ES-I3 (cell line): ENCODE results near the gene VAT1L.

Experiments
- H3K36me3 ChIP-seq: 2 replicates; pipeline ENCODE4 v1.6.1; 2013; ENCODE audit warnings: mild to moderate bottlenecking, low read length, control low read depth, moderate library complexity; ENCODE audit not compliant: insufficient read depth
- H3K4me1 ChIP-seq: 2 replicates; pipeline ENCODE4 v1.6.1; 2013; ENCODE audit warnings: mild to moderate bottlenecking, control low read depth, low read length; ENCODE audit not compliant: insufficient read depth
- H3K9ac ChIP-seq: 2 replicates; pipeline ENCODE4 v1.6.1; 2013; ENCODE audit warnings: low read depth, mild to moderate bottlenecking, low read length, moderate library complexity
- H3K9me3 ChIP-seq: 2 replicates; pipeline ENCODE4 v1.6.1; 2013; ENCODE audit warnings: mild to moderate bottlenecking, low read length, moderate library complexity; ENCODE audit not compliant: control insufficient read depth, insufficient read depth

The VAT1L gene

DNA sequence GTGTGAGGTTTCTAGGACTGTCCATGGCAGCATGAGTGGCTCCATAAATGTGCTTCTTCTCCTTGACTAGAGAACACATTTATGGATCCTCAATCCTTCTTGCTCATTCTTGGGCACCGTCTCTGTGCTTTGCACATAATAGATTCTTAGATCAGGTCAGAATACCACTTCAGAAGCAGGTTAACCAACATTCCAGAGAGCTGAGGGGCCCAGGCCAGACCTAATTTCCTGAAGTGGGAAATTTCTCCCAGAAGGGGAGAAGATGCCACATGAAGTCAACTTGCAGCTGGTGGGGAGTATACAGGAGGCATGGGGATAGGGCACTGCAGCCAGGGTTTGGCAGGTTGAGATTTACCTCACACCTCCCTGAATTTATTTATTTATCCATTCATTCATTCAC, 24.4 kb upstream of the VAT1L start:
- no peak overlapping the region for H3K9ac ChIP-seq
- no peaks in the 10 kb centered on the region; the same call in 1 of the 2 replicates for H3K4me1 ChIP-seq
- H3K9me3 ChIP-seq, result no peaks in the 10 kb centered on the region
- no peaks in the 10 kb centered on the region for H3K36me3 ChIP-seq

DNA sequence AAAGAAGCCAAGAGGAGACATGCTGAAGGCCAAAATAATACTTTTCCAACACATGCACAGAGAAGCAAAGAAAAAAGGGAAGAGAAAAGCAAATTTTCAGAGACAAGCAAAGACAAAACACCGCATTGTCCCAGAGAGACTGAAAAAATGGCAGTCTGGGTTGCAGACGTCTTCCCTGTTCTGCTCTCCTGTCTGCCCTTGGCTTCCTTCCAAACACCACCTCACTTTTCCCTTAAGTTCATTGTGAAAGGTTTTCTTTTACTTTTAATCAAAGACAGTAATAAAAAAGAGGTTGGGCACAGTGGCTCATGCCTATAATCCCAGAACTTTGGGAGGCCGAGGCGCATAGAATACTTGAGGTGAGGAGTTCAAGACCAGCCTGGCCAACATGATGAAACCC, 21.2 kb upstream of the VAT1L start:
- Histone ChIP-seq H3K9me3 (no peaks in the 10 kb centered on the region), H3K36me3 (no peaks in the 10 kb centered on the region), H3K4me1 (no peaks in the 10 kb centered on the region), H3K9ac (no peak overlapping the region)

DNA sequence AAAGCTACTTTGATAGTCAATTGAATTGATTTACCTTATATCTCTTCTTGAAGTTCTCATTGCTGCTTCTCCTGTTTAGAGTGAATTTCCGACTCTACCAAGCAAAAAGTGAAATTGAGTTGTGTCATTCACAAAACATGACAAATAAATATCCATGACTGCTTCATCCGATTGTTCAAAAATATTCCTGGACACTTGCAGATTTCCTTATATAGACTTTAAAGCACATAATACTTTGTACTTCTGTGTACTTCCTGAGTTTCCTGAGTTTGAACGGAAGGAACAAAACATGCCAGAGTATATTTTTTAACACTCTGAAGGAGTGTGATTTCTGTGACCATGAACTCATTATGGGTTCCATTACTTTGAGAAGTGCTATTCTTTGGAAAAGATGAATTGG, 20.5 kb upstream of the VAT1L start:
- Histone ChIP-seq H3K9me3 (no peaks in the 10 kb centered on the region), H3K4me1 (no peaks in the 10 kb centered on the region), H3K9ac (no peak overlapping the region), H3K36me3 (no peaks in the 10 kb centered on the region)

GRCh38 chr16:77775911-77776909, 12.2 kb upstream of the VAT1L start:
- H3K9ac ChIP-seq, result no peak overlapping the region
- peaks cover 6% of the 10 kb centered on the region; the same call in 1 of the 2 replicates for H3K4me1 ChIP-seq
- H3K9me3 ChIP-seq, result no peaks in the 10 kb centered on the region
- H3K36me3 ChIP-seq, result no peaks in the 10 kb centered on the region

DNA sequence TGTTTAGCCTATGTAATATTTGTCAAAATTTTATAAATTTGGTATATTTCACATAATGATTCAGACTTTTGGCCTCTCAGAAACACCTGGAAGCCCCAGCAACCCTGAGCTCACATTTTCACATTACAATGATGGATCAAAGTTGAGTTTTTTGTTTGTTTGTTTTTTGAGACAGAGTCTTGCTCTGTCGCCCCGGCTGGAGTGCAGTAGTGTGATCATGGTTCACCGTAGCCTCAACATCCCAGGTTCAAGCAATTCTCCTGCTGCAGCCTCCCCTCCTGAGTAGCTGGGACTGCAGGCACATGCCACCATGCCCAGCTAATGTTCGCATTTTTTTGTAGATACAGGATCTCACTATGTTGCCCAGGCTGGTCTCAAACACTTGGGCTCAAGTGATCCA, 10.6 kb upstream of the VAT1L start:
- Histone ChIP-seq H3K9ac (no peak overlapping the region), H3K4me1 (peaks cover 6% of the 10 kb centered on the region; the same call in 1 of the 2 replicates), H3K9me3 (no peaks in the 10 kb centered on the region), H3K36me3 (no peaks in the 10 kb centered on the region; the same call in 1 of the 2 replicates)

- Histone ChIP-seq H3K9me3 (no peaks in the 10 kb centered on the region; the same call in 1 of the 2 replicates), H3K9ac (no peak overlapping the region), H3K36me3 (no peaks in the 10 kb centered on the region; the same call in 1 of the 2 replicates), H3K4me1 (peaks cover 6% of the 10 kb centered on the region; the same call in 1 of the 2 replicates)
Measured at GRCh38 chr16:77780378-77780837, 8.0 kb upstream of the VAT1L start.

GRCh38 chr16:77781091-77781490, 7.3 kb upstream of the VAT1L start:
- H3K4me1 ChIP-seq, result peaks cover 6% of the 10 kb centered on the region; the same call in 1 of the 2 replicates
- H3K36me3 ChIP-seq, result no peaks in the 10 kb centered on the region; the same call in 1 of the 2 replicates
- no peaks in the 10 kb centered on the region; the same call in 1 of the 2 replicates for H3K9me3 ChIP-seq
- H3K9ac ChIP-seq, result no peak overlapping the region

- Histone ChIP-seq H3K9me3 (no peaks in the 10 kb centered on the region; the same call in 1 of the 2 replicates), H3K36me3 (no peaks in the 10 kb centered on the region; the same call in 1 of the 2 replicates), H3K9ac (no peak overlapping the region), H3K4me1 (peaks cover 6% of the 10 kb centered on the region; the same call in 1 of the 2 replicates)
Measured at GRCh38 chr16:77782694-77783093, 5.7 kb upstream of the VAT1L start.

- Histone ChIP-seq H3K9ac (no peak overlapping the region), H3K9me3 (no peaks in the 10 kb centered on the region; the same call in 1 of the 2 replicates), H3K4me1 (peaks cover 6% of the 10 kb centered on the region; the same call in 1 of the 2 replicates), H3K36me3 (no peaks in the 10 kb centered on the region; the same call in 1 of the 2 replicates)
Measured at GRCh38 chr16:77784441-77785372, 3.7 kb upstream of the VAT1L start.

DNA sequence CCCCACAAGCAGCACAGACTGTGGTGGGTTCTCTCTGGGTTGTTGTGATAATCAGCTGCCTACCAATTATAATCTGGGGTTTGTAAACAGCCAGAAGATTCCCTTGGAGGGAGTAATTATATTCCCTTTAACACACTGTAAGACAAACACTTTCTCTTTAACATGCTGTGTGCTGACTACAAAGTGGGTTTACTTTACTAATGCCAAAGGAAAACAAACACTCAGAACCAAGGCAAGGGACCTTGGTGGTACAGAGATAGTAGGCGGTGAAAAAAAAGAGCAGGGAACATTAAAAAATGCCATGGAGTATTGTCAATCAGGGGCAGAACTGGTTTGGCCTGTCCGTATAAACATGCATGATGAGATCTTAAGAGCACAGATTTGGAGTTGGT, 3.0 kb upstream of the VAT1L start:
- Histone ChIP-seq H3K9ac (no peak overlapping the region), H3K4me1 (peaks cover 1% of the 10 kb centered on the region; the same call in 1 of the 2 replicates), H3K9me3 (no peaks in the 10 kb centered on the region; the same call in 1 of the 2 replicates), H3K36me3 (no peaks in the 10 kb centered on the region; the same call in 1 of the 2 replicates)

- H3K9ac ChIP-seq, result no peak overlapping the region
- peaks cover 8% of the 10 kb centered on the region; the same call in 1 of the 2 replicates for H3K4me1 ChIP-seq
- no peaks in the 10 kb centered on the region; the same call in 1 of the 2 replicates for H3K9me3 ChIP-seq
- no peaks in the 10 kb centered on the region; the same call in 1 of the 2 replicates for H3K36me3 ChIP-seq
Measured at GRCh38 chr16:77786186-77786847, 2.0 kb upstream of the VAT1L start.

DNA sequence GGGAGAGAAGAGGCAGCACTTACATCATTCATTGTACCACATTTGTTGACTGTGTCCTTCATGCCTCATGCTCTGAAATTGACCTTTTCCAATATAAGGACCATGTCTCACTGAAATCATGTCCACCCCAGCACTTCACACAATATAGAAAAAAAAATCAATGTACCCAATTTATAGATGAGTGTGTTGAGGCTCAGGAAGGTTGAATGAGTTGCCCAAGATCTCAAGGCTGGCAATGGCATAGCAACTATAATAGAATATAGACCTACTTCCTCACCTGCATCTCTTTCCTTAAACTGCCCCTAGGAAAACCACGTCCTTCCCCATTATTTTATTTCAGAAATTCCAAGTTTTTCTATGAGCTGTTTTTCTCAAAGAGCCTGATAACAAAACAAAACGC, 912 bp upstream of the VAT1L start:
- H3K9me3 ChIP-seq, result no peaks in the 10 kb centered on the region; the same call in 1 of the 2 replicates
- H3K36me3 ChIP-seq, result no peaks in the 10 kb centered on the region
- H3K9ac ChIP-seq, result no peak overlapping the region; the same call in 1 of the 2 replicates
- peaks cover 12% of the 10 kb centered on the region; the same call in 1 of the 2 replicates for H3K4me1 ChIP-seq
